ENCODE data around the gene TENM4.

The TENM4 gene

GRCh38 chr11:79087238-79087960 is 353.4 kb downstream of the TENM4 start:
- peak; percentile 85 for DNase-seq (ENCODE audit: low read depth, low spot score)

GRCh38 chr11:79086056-79086455 is 354.8 kb downstream of the TENM4 start:
- no peak for DNase-seq (ENCODE audit: low read depth, low spot score)

GRCh38 chr11:79084382-79084781 is 356.4 kb downstream of the TENM4 start:
- DNase-seq (ENCODE audit: low read depth, low spot score), result no peak

- peak; percentile 45 for DNase-seq (ENCODE audit: low read depth, low spot score)
Observed at GRCh38 chr11:79083352-79083751, 357.5 kb downstream of the TENM4 start.

GRCh38 chr11:79082907-79083306 is 357.9 kb downstream of the TENM4 start:
- no peak for DNase-seq (ENCODE audit: low read depth, low spot score)

- no peak for DNase-seq (ENCODE audit: low read depth, low spot score)
Observed at GRCh38 chr11:79082280-79082679, 358.6 kb downstream of the TENM4 start.

GRCh38 chr11:79081471-79082031 is 359.3 kb downstream of the TENM4 start:
- DNase-seq (ENCODE audit: low read depth, low spot score), result peak; percentile 78

- no peak for DNase-seq (ENCODE audit: low read depth, low spot score)
Observed at GRCh38 chr11:79080551-79080950, 360.3 kb downstream of the TENM4 start.

- no peak for DNase-seq (ENCODE audit: low read depth, low spot score)
Observed at GRCh38 chr11:79078999-79079398, 361.8 kb downstream of the TENM4 start.

- no peak for DNase-seq (ENCODE audit: low read depth, low spot score)
Observed at GRCh38 chr11:79078456-79078855, 362.4 kb downstream of the TENM4 start.

GRCh38 chr11:79077702-79078330 is 363.0 kb downstream of the TENM4 start:
- no peak for DNase-seq (ENCODE audit: low read depth, low spot score)

- no peak for DNase-seq (ENCODE audit: low read depth, low spot score)
Observed at GRCh38 chr11:79076526-79077115, 364.2 kb downstream of the TENM4 start.

GRCh38 chr11:79074547-79074946 is 366.3 kb downstream of the TENM4 start:
- no peak for DNase-seq (ENCODE audit: low read depth, low spot score)

GRCh38 chr11:79071190-79071589 is 369.6 kb downstream of the TENM4 start:
- no peak for DNase-seq (ENCODE audit: low read depth, low spot score)

GRCh38 chr11:79070518-79070917 is 370.3 kb downstream of the TENM4 start:
- DNase-seq (ENCODE audit: low read depth, low spot score), result no peak

GRCh38 chr11:79069504-79069903 is 371.3 kb downstream of the TENM4 start:
- DNase-seq (ENCODE audit: low read depth, low spot score), result no peak

- no peak for DNase-seq (ENCODE audit: low read depth, low spot score)
Observed at GRCh38 chr11:79068356-79068755, 372.5 kb downstream of the TENM4 start.

- DNase-seq (ENCODE audit: low read depth, low spot score), result no peak
Observed at GRCh38 chr11:79067352-79067679, 373.5 kb downstream of the TENM4 start.

- DNase-seq (ENCODE audit: low read depth, low spot score), result peak; percentile 34
Observed at GRCh38 chr11:79066456-79067351, 374.1 kb downstream of the TENM4 start.

GRCh38 chr11:79062814-79063762 is 377.7 kb downstream of the TENM4 start:
- DNase-seq (ENCODE audit: low read depth, low spot score), result peak; percentile 69

Measured in astrocyte of the hippocampus (primary cell).